ENCODE data around the gene BCL6B.

Gene BCL6B

DNA sequence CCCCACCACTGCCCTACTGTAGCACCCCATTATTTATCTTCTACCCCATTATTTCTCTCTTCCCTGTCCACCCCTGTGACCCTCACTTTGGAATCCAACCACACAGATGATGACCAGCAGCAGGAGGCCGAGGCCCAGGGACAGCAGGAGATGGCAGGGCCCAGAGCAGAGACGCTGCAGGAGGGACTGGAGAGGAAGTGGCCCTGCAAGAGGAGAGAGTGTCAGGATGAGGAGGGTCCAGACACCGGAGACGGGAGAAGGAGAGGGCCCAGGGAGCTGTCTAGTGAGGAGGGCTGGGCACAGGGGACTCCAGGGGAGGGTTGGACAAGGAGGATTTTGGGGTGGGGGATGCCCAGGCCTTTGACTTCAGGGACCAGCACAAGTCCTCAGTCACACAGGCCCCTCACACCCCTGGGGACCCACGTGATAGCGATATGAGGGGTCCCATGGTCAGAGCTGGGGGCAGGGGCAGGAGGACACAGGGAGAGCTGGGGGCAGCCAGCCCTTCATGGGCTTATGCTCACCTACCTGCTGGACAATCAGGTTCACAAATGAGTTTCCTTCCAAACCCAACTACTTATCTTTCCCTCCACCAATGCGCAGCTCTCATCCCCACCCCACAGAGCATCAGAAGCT is 55.2 kb downstream of the BCL6B start:
- H3K4me2 ChIP-seq (ENCODE audit: insufficient read depth, low read length), result no peak overlapping the region
- no peaks in the 10 kb centered on the region for H3K36me3 ChIP-seq (ENCODE audit: insufficient read depth, low read length)
- H2AFZ ChIP-seq (ENCODE audit: low read depth, low read length), result no peak overlapping the region
- TF ChIP-seq EZH2 (IDR thresholded peaks at IDR 0.05; ENCODE audit: borderline replicate concordance, low read depth, low read length, severe bottlenecking), result no peak
- TF ChIP-seq, protein P1, sequence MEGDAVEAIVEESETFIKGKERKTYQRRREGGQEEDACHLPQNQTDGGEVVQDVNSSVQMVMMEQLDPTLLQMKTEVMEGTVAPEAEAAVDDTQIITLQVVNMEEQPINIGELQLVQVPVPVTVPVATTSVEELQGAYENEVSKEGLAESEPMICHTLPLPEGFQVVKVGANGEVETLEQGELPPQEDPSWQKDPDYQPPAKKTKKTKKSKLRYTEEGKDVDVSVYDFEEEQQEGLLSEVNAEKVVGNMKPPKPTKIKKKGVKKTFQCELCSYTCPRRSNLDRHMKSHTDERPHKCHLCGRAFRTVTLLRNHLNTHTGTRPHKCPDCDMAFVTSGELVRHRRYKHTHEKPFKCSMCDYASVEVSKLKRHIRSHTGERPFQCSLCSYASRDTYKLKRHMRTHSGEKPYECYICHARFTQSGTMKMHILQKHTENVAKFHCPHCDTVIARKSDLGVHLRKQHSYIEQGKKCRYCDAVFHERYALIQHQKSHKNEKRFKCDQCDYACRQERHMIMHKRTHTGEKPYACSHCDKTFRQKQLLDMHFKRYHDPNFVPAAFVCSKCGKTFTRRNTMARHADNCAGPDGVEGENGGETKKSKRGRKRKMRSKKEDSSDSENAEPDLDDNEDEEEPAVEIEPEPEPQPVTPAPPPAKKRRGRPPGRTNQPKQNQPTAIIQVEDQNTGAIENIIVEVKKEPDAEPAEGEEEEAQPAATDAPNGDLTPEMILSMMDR (IDR thresholded peaks at IDR 0.05; ENCODE audit: borderline replicate concordance, extremely low read depth, low read length, poor library complexity, severe bottlenecking), result no peak
- H3K27me3 ChIP-seq (ENCODE audit: insufficient read depth, low read length, poor library complexity), result no peaks in the 10 kb centered on the region
- no peaks in the 10 kb centered on the region for H3K4me1 ChIP-seq (ENCODE audit: insufficient read depth, low read length)
- DNase-seq (no peak), ATAC-seq (ENCODE audit: insufficient read depth, low read depth) (no peak)
- H3K9ac ChIP-seq (ENCODE audit: low read depth, low read length), result no peak overlapping the region
- no peak overlapping the region for H3K4me3 ChIP-seq (ENCODE audit: low read depth in 1 of 2, low read length in 2 of 2)
- no peaks in the 10 kb centered on the region for H3K9me3 ChIP-seq (ENCODE audit: insufficient read depth, low read length, severe bottlenecking)
- no peak overlapping the region for H3K27ac ChIP-seq (ENCODE audit: low read length)
- H4K20me1 ChIP-seq (ENCODE audit: insufficient read depth, low read length), result no peaks in the 10 kb centered on the region
- no peaks in the 10 kb centered on the region for H3K79me2 ChIP-seq (ENCODE audit: insufficient read depth, low read length)

DNA sequence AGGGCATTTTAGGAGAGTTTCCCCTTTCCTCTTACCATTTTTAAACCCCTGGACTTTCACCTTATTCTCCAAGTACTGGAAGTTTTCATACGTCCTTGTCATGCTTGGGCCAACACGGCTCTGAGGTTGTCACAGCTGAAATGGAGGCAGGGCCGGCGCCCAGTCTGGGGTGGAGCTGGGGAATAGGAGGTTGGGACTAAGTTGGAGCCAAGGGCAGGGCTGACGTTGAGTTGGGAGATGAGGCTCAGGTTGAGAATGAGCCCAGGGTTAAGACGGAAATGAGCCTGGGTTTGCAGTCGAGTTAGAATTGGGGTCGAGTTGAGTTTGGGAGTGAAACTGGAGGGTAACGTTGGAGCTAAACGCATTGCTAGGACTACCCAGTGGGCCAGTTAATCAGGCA is 55.9 kb downstream of the BCL6B start:
- no peak overlapping the region for H3K27ac ChIP-seq (ENCODE audit: low read length)
- no peak overlapping the region for H3K9ac ChIP-seq (ENCODE audit: low read depth, low read length)
- H3K4me2 ChIP-seq (ENCODE audit: insufficient read depth, low read length), result no peak overlapping the region
- ATAC-seq (ENCODE audit: insufficient read depth, low read depth), result no peak
- H3K4me1 ChIP-seq (ENCODE audit: insufficient read depth, low read length), result no peaks in the 10 kb centered on the region
- H3K36me3 ChIP-seq (ENCODE audit: insufficient read depth, low read length), result no peaks in the 10 kb centered on the region
- H3K9me3 ChIP-seq (ENCODE audit: insufficient read depth, low read length, severe bottlenecking), result no peaks in the 10 kb centered on the region
- no peak overlapping the region for H3K4me3 ChIP-seq (ENCODE audit: low read depth in 1 of 2, low read length in 2 of 2)
- DNase-seq, result no peak
- H4K20me1 ChIP-seq (ENCODE audit: insufficient read depth, low read length), result no peaks in the 10 kb centered on the region
- no peak for TF ChIP-seq EZH2 (IDR thresholded peaks at IDR 0.05; ENCODE audit: borderline replicate concordance, low read depth, low read length, severe bottlenecking)
- TF ChIP-seq, protein P1 (IDR thresholded peaks at IDR 0.05; ENCODE audit: borderline replicate concordance, extremely low read depth, low read length, poor library complexity, severe bottlenecking), result no peak
- H3K79me2 ChIP-seq (ENCODE audit: insufficient read depth, low read length), result no peaks in the 10 kb centered on the region
- H3K27me3 ChIP-seq (ENCODE audit: insufficient read depth, low read length, poor library complexity), result no peaks in the 10 kb centered on the region
- H2AFZ ChIP-seq (ENCODE audit: low read depth, low read length), result no peak overlapping the region

All from DND-41 (cell line).